SKM-1 (cell line): ENCODE results near the gene CEP85.

ENCODE experiments used
- DNase-seq: peaks from one replicate; lab custom pipeline; 2025; ENCODE audit not compliant: unreplicated experiment; lab: John Stamatoyannopoulos, UW

CEP85 gene

DNA sequence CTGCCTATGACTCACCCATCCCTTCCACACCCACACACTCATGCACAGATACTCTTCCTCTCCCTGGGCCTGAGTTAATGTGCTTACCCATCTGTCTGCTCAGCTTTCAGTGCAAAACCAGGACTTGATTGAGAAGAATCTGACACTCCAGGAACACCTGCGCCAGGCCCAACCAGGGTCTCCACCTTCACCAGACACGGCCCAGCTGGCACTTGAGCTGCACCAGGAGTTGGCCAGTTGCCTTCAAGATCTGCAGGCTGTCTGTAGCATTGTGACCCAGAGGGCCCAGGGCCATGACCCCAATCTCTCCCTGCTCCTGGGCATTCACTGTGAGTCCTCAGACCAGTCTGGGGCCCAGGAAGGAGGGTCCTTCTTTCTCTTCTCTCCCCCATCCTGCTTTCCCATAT lies 42.4 kb downstream of the CEP85 start:
- DNase-seq = no peak

DNA sequence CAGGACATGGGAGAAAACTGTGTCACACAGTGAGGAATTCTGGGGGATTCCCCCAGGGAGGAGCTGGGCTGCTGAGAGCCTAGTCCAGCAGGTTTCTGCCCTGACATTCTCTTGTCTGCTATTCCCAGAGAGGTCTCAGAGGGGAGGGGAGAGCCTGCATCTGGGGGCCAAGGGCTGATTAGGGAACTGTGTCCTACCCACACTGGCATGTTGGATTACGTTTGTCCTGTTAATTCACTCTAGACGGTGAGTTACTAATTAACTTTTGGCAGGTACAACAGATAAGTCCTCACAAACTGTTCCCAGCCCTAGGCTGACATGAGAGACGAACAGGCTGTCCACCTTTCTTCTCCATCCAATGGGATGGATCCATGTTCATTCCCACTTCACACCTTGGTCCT lies 43.3 kb downstream of the CEP85 start:
- DNase-seq = no peak

DNA sequence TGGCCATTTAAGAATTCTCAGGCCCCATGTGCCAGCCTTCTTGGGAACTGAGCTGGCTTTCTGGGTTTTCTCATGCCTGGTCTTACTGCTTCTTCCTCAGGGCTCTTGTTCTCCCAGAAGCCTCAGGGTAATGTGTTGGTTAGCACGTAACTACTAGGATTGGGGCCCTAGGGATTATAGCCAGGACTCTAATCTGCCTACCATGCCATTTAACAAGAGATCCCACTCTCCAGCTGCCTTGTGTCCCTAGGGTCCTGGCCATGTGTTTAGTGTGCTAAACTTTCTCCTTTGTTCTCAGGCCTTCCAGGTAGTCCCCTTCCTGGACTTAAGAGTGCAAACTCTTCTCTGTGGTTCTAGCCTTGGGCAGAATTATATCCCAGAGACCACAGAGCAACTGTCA lies 43.7 kb downstream of the CEP85 start:
- DNase-seq = no peak

DNA sequence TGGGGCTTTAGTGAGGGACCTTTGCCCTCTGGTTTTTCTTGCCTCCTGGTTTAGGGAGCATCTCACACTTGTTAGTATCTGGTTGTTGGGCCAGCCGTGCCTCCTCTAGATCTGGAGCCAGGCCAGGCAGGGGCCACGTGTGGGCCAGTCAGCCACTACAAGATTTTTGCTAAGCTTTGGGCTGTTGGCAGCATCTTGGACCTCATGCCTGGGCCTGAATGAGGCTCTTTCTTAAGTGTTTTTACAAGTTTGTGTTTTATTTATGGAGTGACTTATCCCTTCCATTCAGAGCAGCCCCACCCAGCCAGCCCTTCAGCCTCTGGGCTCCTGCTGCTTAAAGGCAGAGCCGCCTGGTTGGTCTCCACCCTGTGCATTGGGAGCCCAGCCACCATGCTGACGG lies 44.3 kb downstream of the CEP85 start:
- no peak for DNase-seq

DNA sequence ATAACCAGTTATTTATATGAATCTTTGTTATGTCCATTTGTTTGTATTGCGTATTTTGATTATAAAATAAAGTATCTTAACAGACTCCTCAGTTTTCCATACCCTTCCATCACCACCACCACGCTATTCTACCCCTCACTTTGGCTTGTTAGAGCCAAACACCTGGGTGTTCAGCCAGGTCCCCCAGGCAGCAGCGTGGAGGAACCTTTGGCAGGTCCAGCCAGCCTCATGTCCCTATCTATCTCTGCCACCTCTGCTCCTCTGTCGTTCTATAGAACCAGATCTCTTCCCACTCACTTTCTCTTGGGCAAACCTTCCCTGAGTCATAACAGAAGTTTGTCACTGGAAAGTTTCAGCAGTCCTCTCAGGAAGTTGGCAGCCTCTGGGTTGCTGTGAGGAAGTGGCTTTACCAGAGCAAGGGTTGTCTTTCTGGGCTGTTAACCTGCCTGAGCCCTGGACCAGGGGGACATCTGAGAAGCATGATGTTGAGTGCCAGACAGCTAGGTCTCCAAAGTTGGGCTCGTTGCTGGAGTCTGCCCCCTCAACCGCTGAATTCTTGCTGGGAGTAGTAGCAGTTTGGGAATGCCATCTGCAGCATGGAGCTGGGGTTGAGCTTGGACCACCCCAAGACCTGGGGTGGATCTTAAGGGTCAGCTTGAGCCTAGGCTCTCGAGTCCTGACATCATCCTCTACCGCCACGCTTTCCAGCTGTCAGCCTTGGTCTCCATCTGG lies 44.9 kb downstream of the CEP85 start:
- DNase-seq = peak; percentile 52

DNA sequence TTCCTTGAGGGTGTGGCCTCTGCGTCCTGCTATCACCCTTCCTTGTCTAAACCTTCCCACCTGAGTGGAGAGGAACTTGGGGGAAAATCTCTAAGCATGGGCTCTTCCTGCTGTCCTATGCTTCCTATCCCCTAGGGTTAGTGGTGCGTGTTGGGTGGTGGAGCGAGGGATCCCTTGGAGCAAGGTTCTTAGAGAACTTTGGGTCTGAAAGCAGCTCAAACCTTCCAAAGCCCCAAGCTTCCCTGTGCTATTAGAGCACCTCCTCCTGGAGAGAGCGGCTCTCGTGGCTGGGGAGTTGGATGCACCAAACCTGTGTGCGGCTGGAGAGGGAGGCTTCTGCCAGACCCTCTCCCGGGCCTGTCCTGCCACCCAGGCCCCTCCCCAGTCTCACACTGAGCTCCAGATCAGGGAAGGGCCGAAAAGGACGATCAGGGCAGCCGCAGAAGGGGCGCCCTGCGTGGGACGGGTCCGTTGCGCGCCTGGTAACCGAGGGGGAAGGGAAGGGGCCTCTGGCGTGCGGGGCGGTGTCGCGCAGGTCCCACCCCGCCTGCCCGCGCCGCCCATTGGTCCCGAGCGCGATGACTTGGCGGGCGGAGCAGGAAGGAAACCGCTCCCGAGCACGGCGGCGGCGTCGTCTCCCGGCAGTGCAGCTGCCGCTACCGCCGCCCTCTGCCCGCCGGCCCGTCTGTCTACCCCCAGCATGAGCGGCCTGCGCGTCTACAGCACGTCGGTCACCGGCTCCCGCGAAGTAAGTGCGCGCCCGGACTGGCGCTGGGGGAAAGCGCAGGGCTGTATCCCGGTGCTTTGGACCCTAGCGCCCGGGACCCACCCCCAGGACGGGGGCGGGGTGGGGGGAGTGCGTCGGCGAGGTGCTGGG lies 45.7 kb downstream of the CEP85 start, which contains the start of gene SH3BGRL3:
SH3BGRL3 (plus strand) TSS at position 631 of the 877 bp plus-strand sequence; CDS start at position 701, 70 bp downstream.
- DNase-seq = peak; percentile 77

DNA sequence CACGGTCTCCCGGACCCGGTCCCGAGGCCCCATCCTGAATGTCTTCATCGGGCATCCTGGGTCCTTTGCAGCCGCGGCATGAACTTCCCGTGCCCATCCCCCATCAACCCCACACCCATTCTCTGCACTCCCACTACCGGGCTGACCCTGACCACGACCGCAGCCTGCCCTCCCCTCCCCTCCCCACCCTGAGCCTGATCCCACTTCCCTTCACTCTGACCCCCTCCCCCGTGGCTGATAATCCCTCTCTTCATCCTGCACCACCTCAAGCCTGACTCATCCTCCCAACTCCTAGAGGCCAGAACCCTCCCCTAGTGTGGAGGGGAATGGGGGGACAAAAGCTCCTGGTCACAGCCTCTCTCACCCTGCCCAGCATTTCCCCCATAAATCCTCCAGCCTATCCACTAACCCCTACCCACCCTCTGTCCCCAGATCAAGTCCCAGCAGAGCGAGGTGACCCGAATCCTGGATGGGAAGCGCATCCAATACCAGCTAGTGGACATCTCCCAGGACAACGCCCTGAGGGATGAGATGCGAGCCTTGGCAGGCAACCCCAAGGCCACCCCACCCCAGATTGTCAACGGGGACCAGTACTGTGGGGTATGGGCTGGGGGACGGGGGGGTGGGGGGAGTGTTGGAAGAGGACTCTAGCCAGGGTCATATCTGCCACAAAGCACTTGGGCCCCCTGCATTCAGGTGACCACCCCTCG lies 46.5 kb downstream of the CEP85 start:
- DNase-seq = peak; percentile 50

DNA sequence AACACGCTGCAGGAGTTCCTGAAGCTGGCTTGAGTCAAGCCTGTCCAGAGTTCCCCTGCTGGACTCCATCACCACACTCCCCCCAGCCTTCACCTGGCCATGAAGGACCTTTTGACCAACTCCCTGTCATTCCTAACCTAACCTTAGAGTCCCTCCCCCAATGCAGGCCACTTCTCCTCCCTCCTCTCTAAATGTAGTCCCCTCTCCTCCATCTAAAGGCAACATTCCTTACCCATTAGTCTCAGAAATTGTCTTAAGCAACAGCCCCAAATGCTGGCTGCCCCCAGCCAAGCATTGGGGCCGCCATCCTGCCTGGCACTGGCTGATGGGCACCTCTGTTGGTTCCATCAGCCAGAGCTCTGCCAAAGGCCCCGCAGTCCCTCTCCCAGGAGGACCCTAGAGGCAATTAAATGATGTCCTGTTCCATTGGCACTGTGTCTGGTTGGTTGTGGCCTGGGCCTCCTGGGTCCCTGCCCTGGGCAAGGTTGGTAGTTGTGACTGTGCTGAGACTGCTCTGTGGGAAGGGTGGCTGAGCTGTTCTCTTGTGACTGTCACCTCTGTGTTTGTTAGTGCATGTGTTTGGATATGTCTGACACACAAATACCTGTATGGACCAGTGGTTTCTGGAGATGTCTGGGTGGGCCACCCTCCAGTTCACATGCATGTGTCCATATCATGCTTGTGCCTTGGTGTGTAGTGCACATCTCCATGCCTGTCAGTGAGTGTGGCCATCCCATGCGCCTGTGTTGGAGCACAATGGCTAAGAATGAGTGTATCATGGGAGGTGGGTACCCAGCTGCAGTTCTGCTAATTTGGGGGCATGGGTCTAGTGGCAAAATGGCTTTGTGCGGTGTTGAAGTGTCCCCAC lies 47.3 kb downstream of the CEP85 start:
- no peak for DNase-seq

DNA sequence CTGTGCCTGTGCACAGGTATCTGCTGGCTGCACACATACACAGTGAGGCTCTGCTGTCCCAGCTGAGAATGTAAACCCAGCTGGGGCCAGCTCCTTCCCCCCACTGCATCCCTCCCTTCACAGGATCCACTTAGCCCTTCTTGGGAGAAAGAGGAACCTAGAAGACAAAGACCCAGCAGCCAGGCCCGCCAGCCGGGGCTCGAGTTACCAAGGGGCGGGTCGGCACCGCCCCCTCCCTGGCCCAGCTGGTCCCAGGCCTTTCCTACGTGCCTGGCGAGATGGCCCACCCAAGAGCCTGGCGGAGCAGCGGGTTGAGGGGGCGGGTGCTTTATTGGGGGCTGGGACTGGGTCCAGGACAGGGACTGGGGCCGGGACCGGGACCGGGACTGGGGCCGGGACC lies 48.0 kb downstream of the CEP85 start:
- DNase-seq = no peak

DNA sequence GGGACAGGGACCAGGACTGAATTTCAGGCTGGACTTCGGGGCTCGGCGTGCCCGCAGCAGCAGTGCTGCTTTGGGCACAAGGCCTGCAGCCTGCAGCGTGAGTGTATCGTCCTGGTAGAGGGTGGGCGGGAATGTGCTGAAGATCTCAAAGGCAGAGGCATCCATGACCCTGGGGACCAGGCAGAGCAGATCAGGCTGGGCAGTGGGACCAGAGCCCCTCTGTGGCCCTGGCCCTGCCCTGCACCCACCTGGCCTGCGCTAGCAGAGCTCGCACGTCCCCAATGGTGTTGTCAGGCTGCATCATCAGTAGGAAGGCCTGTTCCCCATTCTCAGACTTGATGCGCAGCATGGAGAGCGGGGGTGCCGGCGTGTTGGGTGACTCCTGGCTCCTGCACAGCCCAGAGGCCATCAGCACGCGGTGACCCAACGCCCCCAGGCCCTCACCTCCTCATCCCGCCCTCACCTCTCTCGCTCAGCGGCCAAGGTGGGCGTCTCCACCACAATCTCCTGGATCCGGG lies 48.5 kb downstream of the CEP85 start:
- DNase-seq = no peak

DNA sequence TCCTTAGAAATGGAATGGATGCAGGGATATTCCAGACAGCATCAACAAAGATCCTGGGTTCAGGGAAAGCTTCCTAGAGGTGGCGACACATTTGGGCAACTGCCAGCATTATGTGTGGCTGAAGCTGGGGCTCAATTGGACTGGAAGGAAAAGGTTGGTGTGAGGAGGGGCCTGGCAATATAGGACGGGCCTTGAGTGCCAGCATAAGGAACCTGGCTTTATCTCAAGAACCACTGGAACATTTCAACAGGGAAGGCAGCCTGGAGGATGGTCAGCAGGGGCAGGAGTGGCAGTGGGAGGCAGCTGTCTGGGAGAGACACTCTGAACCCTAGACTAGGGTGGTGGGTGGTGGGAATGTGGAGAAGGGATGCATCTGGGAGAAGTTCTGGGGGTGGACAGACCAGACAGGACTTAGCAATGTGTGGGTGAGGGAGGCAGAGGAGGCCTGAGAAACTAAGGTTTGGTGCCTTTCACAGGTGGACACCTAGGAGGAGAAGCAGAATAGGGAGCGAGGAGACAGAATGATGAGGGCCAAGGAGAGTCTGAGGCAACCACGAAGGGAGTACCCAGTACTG lies 49.4 kb downstream of the CEP85 start:
- DNase-seq = no peak

DNA sequence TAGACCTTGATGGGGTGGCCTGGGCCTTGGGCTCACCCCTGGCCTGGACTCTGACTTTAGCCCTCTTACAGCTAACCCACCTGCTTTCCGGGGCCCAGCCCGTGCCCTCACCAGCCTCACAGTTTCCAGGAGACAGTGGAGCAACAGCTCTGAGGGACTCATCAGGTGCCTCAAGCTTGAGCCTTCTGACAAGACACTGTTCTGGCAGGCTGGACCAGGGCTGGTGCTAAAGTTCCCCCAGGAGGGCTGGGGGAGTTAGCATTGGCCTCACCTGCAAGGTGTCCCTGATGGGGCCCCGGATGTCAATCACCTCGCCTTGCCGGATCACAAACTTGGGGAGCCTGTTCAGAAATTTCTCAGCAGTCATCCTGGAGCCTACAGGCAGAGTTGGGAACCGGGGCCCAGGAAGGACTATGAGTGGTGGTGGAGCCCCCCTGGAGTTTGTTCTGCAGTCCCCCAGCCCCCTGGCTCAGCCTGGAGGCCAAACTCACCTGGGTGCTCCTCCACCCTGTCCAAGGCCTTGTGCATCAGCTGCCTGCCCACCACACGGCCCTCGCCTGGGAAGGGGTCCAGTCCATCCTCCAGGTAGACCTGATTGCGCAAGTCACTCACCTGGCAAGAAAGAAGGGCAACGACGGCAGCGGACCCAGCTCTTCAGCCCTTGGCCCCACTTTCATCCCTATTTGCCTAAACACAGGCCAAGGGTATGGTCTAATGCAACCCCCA lies 50.0 kb downstream of the CEP85 start:
- no peak for DNase-seq

DNA sequence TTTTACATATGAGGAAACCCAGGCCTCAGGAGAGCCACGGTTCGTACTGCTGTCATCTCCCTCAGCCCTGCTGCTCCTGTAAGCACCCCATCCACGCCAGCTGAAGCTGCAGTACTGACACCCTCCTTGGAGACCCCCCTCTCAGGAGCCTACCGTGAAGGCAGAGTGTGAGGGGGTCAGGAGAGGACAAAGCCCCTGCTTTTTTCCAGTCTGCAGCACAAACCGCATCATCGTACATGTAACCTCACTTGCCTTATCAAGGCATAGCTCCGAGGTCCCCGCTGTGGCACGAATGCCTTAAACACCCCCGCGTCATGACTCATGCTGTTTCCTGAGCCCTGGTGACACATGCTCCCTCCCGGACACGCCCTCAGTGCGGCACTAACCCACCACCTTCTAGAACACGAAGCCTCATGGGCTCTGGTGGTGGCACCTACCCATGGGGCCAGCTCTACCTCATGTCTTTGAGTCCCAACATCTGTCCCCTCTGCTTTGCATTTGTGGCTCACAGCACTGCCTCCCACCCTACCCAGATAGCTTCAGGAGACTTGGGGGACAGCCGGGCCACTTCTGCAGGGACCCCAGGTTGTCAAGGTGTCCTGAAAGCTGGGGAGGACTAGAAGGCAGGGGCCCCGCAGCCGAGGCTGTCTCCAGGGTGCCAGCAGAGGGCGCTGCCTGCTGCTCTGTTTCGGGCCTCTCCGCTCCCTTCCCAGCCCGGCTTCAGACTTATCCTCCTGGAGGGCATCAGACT lies 50.8 kb downstream of the CEP85 start:
- peak; percentile 65 for DNase-seq

DNA sequence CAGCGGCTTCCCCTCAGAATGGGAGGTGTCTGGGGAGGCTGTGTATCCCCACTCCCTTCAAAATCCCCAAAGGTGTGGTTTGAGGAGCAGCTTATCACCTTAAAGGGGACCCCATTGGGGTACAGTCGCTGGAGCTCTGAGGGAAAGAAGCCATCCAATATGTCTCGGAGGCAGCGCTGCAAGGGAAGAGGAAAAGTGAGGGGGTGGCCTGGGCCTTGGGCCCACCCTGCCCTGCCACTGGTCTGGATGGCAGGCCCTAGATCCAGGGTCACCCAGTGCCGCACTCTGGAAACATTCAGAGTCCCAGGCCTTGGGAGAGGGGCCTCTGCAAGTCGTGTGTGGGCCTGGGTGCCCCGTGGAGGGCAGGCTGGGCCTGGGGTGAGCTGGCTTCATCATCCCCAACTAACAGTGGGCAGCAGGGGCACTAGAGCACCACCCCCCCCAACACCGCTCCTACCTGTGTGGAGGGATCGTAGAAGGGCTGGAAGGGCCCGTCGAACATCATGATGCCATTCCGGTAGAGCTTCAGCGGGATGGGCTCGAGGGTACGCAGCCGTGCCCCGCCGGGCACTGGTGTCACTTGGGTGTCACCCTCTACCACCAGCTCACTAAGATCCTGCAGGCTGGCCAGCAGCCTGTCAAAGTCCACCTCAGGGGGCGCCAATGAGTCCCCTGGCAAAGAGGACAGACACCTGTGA lies 51.5 kb downstream of the CEP85 start:
- no peak for DNase-seq

DNA sequence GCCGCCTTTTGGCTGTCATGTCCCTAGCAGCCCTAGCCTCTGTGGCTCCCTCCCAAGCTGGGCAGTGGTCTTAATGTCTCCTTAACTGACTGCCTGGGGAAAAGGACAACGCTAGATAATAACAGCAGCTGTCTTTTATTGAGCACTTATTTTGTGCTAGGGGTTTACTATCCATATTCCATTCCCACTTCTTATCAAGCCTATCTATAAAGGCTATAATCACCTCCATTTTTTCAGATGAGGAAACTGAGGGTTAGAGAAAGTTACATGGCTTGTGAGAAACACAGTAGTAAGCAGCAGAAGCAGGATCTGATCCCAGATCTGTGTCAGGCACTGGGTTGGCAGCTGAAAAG lies 52.0 kb downstream of the CEP85 start:
- DNase-seq = no peak

DNA sequence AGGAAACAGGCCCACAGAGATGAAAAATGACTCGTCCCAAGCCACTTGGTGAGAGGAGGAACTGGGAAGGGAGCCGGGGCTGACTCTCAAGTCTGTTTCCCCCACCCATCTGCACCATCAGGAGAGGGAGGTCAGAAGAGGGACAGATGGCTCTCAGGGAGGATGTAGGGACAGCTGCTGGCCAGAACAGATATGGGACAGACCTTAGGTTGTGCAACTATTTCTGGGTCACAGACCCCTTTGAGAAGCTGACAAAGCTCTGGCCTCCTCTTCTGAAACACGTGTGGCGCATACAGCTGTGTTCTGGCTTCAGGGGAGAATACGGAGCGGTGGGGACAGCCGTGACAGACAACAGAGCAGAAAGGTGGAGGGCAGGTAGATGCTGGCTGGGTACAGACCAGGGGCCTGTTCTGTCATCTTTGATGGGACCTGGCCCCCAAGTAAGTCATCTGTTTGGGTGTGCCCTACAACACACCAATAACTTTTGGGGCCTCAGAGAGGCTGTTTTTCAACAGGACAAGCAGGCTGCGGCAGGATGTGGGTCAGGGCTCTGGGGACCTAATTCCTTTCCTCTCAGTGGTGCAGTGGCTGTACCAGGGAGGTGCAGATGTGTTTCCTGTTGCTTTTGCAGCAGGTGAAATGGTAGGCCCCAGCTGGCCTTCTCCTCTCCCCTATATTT lies 53.2 kb downstream of the CEP85 start:
- peak; percentile 28 for DNase-seq

DNA sequence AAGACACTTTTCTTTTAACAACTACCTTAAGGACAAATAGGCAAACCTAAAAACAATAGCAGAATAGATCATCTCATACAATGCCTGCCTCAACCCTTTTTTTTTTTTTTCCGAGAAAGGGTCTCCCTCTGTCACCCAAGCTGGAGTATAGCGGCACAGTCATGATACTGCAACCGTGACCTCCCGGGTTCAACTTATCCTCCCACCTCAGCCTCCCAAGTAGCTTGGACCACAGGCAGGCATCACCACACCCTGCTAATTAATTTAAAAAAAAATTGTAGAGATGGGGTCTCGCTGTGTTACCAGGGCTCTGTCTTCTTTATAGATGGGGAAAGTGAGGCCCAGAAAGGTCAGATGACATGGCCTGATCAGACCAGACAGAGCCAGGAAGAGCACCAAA lies 53.8 kb downstream of the CEP85 start:
- no peak for DNase-seq
